M059J (cell line): Measurements from ENCODE around the gene MDN1. TPM values are rescaled to one million over a fixed set of nuclear protein-coding genes. Genes with fewer than 3 reads are reported as not detected.
"Not testable (repeated sequence)": the region's sequence is repeated elsewhere in the genome, so short reads cannot be mapped to it uniquely, and the experiment has no call there.

Experiments
- DNase-seq: peaks from one replicate; pipeline ENCODE4 v3.0.0-alpha.2; 2012; ENCODE audit warnings: low read depth
- total RNA-seq: library from RNA; depleted of rRNA; stranded (reverse); fragments of >200 nt; shearing (Covaris generic); gene quantifications from 2 replicates; pipeline ENCODE4 v1.2.3, GENCODE V29; 2014

Gene MDN1
- total RNA-seq, 1 experiment from 2014 or later, result 8.7 TPM

DNA sequence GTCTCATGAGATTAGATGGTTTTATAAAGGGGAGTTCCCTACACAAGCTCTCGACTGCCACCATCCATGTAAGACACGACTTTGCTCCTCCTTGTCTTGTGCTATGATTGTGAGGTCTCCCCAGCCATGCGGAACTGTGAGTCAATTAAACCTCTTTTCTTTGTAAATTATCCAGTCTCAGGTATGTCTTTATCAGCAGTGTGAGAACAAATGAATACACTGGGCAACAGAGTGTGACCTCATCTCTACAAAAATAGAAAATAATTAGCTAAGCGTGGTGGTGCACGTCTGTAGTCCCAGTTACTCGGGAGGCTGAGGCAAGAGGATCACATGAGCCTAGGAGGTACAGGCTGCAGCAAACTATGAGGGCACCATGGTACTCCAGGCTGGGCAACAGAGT lies 51.3 kb downstream of the MDN1 start:
- no peak for DNase-seq

DNA sequence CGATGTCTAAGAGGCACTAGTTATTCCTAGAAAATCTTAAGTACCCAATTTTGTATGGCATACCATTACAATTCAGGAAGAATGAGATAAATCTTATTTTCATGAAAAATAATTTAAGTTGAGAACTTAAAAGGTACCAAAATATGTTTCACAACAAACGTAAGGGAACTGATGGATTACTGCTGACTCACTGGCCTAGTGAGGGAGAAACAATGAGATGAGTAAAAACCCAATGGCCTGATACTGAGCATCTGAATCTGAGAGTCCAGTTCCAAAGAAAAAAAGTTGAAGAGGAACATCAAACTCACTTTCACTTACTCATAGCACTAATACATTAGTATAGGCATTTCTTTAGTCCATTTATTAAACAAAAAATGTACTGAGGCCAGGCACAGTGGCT lies 56.0 kb downstream of the MDN1 start:
- DNase-seq, result peak; percentile 4

DNA sequence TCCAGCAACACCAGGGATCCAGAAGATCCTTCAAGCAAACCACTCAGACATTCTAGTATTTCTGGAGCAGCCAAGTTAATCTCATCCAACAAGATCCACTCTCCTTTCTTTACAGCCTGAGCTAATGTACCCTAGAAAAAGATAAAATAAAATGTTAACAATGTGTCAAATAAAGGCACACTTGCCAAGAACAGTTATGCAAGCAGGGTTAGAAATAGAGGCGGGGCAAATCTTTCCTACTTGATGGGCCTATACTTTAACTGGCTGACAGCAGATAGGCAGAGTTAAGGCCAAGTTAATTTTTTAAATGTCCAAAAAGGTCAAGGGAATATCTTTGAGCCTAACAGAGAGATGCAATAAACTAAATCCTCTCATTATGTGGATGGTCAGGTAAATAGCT lies 60.8 kb downstream of the MDN1 start:
- no peak for DNase-seq

DNA sequence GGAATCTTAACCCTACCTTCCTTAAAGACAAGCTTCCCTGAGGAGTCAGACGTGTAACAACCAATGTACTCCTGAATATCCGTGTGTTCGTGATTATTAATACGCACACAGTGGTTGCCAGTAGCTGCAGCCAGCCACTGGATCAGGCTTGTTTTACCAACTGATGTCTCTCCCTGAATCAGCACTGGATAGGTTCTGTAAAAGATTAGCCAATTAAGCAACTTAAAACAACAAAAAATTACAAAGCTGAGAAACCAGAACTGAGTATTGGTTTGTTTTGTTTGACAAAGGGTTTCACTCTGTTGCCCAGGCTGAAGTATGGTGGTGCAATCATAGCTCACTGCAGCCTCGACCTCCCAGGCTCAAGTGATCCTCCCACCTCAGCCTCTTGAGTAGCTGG lies 69.3 kb downstream of the MDN1 start:
- DNase-seq, result no peak

DNA sequence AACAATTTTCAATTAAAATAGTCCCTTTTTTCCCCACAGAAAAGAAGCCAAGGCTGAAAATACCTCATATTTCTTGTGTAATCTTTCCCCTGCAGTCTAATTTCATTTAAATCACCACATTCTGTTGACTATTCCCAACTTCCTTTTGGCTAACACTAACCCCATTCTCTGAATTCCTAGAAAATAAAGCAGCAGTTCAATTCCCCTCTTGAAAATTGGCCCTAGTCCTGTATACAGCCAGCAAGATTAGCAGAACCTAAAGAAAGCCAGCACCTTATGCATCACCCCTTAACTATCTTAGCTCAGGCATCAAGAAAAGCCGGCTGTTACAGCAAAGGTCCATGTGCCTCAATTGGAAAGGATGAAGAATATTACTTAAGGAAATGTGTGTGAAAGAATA lies 69.7 kb downstream of the MDN1 start:
- no peak for DNase-seq

DNA sequence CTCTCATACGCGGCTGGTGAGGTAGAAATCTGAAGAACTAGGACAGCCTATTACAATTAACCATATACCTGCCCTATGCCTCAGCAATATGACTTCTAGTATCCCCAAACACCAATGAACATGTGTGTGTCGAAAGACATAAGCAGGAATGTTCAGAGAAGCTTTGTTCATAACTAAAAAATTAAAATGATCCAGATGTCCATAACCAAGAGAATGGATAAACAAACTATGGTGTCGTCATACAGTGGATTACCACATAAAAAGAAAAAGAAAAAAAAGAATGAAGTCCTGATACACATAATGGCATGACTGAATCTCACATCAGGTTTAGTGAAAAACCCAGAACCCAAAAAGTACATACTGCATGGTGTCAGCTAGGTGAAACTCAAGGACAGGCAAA lies 73.9 kb downstream of the MDN1 start:
- no peak for DNase-seq

DNA sequence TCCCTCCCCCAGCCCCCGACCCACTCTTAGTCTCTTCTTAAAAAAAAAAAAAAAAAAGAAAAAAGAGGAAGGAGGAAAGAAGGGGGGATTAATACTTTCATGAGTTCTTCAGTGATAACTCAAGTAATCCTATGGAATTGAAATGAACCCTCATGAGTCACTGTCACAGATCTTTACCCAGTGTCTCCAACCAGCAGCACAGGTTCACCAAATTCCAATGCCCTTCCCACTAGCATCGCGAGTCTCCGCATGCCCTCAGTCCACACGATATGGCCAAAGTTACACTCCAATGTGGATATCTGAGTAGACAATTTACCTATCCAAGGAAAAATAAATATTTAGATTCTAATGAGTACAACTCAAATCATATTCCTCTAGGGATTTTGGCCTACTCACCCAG lies 74.5 kb downstream of the MDN1 start:
- DNase-seq, result no peak

DNA sequence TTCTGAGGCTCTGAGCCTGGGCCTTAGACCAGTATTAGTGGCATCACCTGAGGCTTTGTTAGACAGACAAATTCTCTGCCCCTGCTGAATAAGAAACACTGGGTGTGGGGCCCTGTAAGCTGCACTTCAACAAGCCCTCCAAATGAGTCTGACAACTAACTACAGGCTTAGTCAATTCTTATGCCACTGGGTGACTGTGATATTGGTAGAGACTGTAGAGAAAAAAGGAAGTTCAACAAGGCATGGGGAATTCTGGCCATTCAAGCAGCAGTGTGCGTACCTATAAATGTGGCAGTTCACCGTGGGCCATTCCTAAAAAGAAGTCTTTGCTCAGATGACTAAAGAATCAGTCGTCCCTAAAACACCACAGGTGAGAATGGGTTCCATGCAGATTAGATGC lies 82.7 kb downstream of the MDN1 start:
- DNase-seq, result no peak

DNA sequence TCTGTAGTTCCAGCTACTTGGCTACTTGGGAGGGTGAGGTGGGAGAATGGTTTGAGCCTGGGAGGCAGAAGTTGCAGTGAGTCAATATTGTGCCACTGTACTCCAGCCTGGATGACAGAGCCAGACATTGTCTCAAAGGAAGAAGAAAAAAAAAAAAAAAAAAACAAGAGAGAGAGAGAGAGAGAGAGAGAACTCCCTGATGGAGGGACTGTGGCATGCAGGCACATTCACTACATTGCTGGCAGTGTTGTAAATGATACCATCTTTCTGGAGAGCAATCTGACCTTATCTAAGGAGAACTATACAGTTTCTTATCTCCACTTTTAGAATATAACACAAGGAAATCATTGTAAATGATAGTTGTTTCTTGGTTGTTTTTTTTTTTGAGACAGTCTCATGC lies 85.1 kb downstream of the MDN1 start:
- peak; percentile 2 for DNase-seq

DNA sequence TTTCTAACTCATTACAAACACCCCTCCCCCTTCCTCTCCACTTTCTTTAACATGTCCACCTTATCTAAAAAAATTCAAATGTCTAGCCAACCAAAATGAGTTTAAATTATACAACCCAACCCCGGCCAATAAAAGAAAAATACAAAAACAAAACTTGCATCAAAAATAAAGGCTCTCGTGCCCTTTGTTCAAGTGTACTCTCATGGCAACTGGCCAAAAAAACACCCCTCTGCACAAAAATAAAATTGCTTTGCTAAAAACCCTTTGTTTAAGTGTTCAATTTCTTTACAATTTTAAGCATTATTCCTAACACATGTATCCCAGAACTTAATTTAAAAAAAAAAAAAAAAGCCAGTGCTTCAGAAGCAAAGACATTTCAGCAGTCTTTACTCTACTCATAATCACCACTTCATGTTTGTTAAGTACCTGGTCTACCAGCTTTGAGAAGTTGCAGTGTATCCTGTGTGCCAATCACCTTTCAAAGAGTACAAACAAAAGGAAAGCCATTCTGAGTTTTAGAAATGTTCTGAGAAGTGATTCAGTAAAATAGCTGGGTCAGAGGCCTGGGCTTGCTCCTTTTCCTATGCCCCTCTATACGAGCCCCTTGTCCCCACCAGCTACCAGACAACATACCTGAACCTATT lies 87.5 kb downstream of the MDN1 start:
- no peak for DNase-seq

DNA sequence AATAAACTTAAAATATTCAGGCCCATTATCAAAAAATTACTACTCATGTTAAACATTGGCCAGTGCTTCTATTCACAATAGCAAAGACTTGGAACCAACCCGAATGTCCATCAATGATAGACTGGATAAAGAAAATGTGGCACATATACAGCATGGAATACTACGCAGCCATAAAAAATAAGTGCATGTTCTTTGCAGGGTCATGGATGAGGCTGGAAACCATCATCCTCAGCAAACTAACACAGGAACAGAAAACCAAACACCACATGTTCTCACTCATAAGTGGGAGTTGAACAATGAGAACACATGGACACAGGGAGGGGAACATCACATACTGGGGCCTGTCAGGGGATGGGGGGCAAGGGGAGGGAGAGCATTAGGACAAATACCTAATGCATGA lies 88.3 kb downstream of the MDN1 start:
- DNase-seq, result not testable (repeated sequence)

DNA sequence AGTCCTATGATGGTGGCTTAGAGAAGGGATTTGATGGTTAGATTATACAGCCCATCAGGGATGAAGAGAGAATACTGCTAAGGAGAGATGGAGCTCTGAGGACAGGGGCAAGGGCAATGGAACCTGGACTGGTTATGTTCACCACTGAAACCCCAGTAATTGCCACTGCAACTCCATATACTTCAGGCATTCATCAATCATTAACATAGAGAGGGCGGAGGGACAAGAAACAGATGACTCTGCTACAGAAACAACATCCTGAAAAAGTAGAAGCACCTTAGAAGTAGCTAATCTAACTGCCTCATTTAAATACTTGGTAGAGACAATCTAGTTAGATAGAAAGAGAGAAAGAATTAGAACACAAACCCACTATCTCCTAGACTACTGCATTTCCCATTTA lies 89.8 kb downstream of the MDN1 start:
- no peak for DNase-seq

DNA sequence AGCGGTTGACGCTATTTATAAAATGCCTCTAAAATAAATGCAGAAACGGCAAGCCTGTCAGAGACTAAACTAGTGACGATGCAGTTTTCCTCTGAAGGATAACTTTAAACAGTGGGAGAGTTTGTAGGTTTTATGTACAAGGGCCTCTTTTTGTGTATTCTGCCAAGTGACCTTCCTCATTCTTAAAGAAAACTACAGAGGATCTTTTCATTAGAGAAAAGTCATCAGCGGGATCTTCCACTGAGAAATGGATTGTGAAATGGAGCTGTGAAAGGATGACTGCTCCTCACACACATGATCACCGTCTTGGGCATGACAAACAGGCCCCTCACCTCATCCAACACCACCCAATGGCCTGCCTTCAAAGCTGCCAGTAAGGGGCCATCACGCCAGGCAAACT lies 92.1 kb downstream of the MDN1 start:
- no peak for DNase-seq

DNA sequence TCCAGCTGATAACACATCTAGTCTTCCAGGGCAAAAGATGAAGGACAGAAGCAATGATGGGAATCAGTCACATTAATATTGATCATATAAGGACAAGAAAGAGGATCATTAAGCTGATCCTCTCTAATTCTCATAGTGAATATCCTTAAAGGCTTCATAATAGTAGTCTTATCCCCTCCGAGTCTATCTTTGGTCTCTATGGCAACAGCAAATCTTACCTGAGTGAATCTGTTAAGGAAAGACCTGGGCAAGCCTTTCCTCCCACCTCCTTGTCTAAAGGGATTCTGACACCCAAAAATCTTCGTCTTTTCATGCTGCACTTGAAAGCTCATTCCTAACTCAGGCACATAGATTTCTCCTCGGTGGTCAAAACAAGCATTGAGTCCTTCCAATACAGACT lies 94.6 kb downstream of the MDN1 start:
- DNase-seq, result no peak

DNA sequence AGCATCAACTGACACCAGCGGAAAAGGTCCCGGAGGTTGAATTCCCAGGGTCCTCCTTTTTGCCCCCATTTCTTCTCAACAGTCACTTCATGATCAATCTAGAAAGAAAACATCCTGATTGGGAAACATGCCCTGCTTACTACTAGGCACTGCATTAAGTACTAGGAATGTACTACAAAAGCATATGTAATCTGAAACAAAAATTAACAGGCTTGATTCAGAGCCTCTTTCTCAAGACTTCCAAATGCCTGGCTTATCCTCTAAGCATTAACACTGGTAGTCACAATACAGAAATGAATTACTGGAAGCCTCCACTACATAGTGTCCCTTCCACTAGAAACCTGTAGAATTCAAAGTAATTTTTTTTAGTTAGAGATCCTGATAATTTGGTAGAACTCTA lies 96.5 kb downstream of the MDN1 start:
- no peak for DNase-seq

DNA sequence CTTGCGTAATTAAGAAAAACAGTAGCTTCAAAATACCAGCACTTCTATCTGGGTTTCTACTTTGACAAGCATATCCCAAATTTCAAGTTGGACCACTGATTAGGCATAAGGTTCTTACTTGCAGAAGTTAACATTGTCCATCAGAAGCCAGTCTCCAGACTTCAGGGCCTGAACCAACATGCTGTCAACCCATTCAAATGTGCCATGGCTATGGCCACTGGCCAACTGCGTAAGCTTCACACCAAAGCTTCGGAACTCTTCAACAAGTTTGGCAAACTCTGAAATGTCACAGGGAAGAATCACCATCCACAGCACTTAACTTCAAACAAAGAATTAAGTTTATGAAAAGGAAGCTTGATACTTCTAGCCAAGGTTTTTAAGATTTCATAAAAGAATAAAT lies 103.1 kb downstream of the MDN1 start:
- DNase-seq, result no peak

DNA sequence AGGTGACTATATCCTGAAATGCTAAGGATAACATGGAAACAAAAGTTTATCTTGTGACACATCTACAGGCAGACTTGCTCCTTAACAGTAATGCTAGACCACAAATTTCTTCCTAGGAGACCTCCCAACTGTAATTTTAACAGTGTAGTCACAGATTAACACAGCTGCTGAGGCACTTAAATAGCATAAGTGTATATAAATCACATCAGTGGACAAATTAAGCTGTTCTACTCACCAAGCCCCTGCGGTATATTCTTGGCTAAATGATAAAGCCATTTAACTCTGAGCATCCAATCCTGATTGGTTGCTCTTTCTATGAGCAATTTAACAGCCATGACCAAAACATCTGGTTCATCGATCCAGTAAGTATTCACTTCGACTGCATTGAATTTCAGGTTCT lies 107.8 kb downstream of the MDN1 start:
- no peak for DNase-seq

DNA sequence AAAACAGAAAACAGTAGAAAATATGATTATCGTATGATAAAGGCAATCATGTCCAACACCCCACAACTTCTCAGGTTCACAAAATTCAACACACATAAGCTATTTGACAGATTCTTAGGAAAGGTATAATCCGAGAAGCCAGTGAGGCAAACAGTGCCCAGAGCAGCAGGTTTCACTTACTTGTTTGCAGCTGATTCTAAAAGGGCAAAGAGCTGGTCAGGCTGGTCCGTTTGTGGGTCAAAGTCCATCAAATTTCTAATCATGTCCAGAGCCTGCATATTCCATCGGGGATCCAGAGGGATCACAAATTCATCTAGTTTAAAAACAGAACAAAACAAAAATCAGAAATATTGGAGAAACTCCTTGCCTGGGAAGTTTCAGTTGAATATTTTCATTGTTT lies 111.3 kb downstream of the MDN1 start:
- DNase-seq, result no peak

DNA sequence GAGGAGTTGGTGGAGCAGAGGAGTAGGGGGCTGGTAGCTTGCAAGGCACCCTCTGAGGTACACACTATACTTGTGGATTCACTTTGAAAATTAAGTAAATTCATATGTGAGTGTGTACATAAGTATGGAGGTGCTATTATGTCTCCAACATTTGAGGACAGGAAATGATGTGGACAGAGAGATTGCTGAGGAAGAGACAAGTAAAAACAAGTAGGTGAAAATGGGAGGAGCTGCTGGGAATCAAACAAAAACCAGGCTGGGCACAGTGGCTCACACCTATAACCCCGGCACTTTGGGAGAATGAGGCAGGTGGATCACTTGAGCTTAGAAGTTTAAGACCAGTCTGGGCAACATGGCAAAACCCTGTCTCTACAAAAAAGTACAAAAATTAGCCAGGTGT lies 111.8 kb downstream of the MDN1 start:
- DNase-seq, result no peak

DNA sequence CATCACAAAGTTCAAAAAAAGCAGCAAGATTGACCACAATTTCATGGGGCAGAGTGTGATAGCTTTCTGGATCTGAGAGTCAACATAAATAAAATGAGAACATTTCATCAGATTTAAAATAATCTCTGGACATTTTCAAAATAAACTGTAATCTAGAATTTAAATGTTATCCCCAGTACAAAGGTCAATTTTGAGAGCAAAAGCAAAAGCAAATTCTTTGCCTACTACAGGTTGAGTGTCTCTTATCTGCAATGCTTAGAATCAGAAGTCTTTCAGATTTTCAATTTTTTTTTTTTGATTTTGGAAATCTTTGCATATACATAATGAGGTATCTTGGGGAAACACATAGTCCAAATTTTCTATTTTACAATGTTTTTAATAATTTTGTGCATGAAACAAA lies 113.5 kb downstream of the MDN1 start:
- no peak for DNase-seq

DNA sequence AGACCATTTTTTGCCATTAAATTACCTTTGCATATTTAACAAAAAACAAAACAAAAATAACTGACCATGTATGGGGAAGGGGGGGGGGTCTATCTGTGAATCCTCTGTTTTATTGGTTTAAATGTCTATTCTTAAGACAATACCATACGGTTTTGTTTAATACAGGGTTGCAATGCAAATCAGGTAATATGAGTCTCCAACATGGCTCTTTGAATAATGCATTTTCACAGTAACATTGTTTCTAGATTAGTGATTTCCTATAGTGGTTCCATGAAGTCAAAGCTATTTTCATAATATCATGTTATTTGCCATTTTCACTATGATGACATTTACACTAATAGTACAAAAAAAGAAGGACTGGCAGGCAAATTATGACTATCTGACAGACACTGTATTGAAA lies 116.3 kb downstream of the MDN1 start:
- no peak for DNase-seq

DNA sequence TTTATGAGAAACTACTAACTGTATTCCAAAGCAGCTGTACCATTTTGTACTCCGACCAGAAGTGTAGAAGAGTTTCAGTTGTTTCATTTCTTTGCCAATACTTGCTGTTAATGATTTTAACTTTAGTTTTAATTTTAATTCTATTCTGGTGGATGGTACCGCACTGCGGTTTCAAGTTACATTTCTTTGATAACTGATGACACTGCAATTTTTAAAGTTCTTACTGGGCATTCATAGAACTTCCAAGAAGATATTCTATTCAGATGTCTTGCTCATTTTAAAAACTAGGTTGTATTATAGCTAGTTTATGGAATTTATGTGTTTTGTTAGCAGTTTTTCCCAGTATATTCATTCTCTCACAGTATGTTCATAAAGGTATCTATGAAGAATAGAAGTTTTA lies 117.2 kb downstream of the MDN1 start:
- DNase-seq, result no peak

DNA sequence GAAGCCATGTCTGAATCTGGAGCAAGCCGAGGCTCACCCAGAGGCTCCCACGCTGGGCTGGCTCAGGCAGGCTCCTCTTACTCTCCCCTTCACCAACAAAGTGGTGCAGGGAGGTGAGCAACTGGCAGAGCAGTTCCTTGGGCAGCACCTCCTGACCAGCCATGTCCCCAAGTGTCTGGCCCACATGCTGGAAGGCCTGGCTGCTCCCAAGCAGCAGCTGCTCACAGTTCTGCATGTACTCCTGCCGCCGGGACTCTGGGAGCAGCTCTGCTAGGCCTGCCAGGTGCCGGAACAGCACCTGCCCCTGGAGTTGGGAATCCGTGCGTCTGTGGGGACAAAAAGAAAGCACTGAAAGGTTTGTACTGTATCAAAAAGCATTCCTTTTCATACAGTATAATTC lies 123.9 kb downstream of the MDN1 start:
- DNase-seq, result no peak

DNA sequence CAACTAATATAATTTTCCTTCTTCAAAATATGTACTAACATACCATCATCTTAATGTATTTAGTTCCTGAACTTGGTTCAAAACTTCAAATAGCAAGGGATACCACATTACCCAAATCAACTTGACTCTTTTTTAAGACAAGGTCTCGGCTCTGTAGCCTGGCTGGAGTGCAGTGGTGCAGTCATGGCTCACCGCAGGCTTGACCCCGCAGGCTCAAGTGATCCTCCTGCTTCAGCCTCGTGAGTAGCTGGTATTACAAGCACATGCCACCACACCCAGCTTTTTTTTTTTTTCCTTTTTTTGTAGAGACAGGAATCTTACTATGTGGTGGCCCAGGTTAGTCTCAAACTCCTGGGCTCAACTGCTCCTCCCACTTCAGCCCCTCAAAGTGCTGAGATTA lies 125.2 kb downstream of the MDN1 start:
- DNase-seq, result no peak

DNA sequence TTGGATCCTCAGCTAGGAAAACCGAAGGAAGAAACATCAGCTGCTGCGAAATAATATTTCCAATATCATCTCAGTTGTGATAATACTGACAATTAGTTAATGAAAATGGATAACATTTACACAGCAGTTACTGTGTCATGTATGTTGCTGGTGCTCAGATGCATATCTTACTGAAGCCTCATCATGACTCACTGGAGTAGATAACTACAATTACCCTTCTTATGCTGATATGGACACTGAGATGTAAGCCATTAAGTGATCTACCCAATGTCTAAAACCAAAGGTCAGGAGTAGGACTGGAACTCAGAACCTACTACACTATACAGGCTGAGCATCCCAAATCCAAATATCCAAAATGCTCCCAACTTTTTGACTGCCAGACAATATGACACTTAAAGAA lies 126.4 kb downstream of the MDN1 start:
- DNase-seq, result no peak
